ENCODE measurements around the gene KIRREL3.

The KIRREL3 gene

GRCh38 chr11:126790550-126791081, 210.0 kb downstream of the KIRREL3 start:
- Histone ChIP-seq H3K4me2 (ENCODE audit: low read length) (no peak overlapping the region), H3K79me2 (ENCODE audit: low read length) (no peaks in the 10 kb centered on the region), H3K36me3 (replicated peaks; ENCODE audit: low read depth, low read length) (no peaks in the 10 kb centered on the region), H3K9me3 (ENCODE audit: insufficient read depth, low read length) (no peaks in the 10 kb centered on the region), H4K20me1 (ENCODE audit: insufficient read depth, low read length) (no peaks in the 10 kb centered on the region), H3K4me1 (ENCODE audit: low read length) (no peaks in the 10 kb centered on the region), H3K4me3 (ENCODE audit: low read length) (no peak overlapping the region), H3K9ac (ENCODE audit: low read length) (no peak overlapping the region), H2AFZ (ENCODE audit: low read depth, low read length) (no peak overlapping the region), H3K27me3 (ENCODE audit: low read depth, low read length) (peaks cover 25% of the 10 kb centered on the region), H3K27ac (ENCODE audit: low read length) (no peak overlapping the region)
- TF ChIP-seq CTCF (IDR thresholded peaks at IDR 0.05; ENCODE audit: low read depth, low read length) (no peak), EZH2phosphoT487 (IDR thresholded peaks at IDR 0.05; ENCODE audit: low read depth) (no peak)

GRCh38 chr11:126782810-126783209, 217.8 kb downstream of the KIRREL3 start:
- peaks cover 21% of the 10 kb centered on the region for H3K27me3 ChIP-seq (ENCODE audit: low read depth, low read length)
- H3K9me3 ChIP-seq (ENCODE audit: insufficient read depth, low read length) = no peaks in the 10 kb centered on the region
- no peaks in the 10 kb centered on the region for H3K4me1 ChIP-seq (ENCODE audit: low read length)
- no peak overlapping the region for H3K9ac ChIP-seq (ENCODE audit: low read length)
- H3K79me2 ChIP-seq (ENCODE audit: low read length) = no peaks in the 10 kb centered on the region
- no peak overlapping the region for H2AFZ ChIP-seq (ENCODE audit: low read depth, low read length)
- no peak overlapping the region for H3K4me3 ChIP-seq (ENCODE audit: low read length)
- TF ChIP-seq EZH2phosphoT487 (IDR thresholded peaks at IDR 0.05; ENCODE audit: low read depth) (no peak), CTCF (IDR thresholded peaks at IDR 0.05; ENCODE audit: low read depth, low read length) (no peak)
- H3K36me3 ChIP-seq (replicated peaks; ENCODE audit: low read depth, low read length) = no peaks in the 10 kb centered on the region
- no peak overlapping the region for H3K27ac ChIP-seq (ENCODE audit: low read length)
- H3K4me2 ChIP-seq (ENCODE audit: low read length) = no peak overlapping the region
- H4K20me1 ChIP-seq (ENCODE audit: insufficient read depth, low read length) = no peaks in the 10 kb centered on the region

- H3K27me3 ChIP-seq (ENCODE audit: low read depth, low read length) = peaks cover 23% of the 10 kb centered on the region
- H3K4me2 ChIP-seq (ENCODE audit: low read length) = no peak overlapping the region
- H3K36me3 ChIP-seq (replicated peaks; ENCODE audit: low read depth, low read length) = no peaks in the 10 kb centered on the region
- H2AFZ ChIP-seq (ENCODE audit: low read depth, low read length) = no peak overlapping the region
- H3K9me3 ChIP-seq (ENCODE audit: insufficient read depth, low read length) = no peaks in the 10 kb centered on the region
- TF ChIP-seq EZH2phosphoT487 (IDR thresholded peaks at IDR 0.05; ENCODE audit: low read depth) (no peak), CTCF (IDR thresholded peaks at IDR 0.05; ENCODE audit: low read depth, low read length) (no peak)
- no peak overlapping the region for H3K4me3 ChIP-seq (ENCODE audit: low read length)
- no peaks in the 10 kb centered on the region for H3K4me1 ChIP-seq (ENCODE audit: low read length)
- H3K79me2 ChIP-seq (ENCODE audit: low read length) = no peaks in the 10 kb centered on the region
- H3K27ac ChIP-seq (ENCODE audit: low read length) = no peak overlapping the region
- H4K20me1 ChIP-seq (ENCODE audit: insufficient read depth, low read length) = no peaks in the 10 kb centered on the region
- H3K9ac ChIP-seq (ENCODE audit: low read length) = no peak overlapping the region
These were observed 218.6 kb downstream of the KIRREL3 start for GRCh38 chr11:126781942-126782341.

GRCh38 chr11:126776119-126776518, 224.5 kb downstream of the KIRREL3 start:
- TF ChIP-seq EZH2phosphoT487 (IDR thresholded peaks at IDR 0.05; ENCODE audit: low read depth) = no peak
- no peak for TF ChIP-seq CTCF (IDR thresholded peaks at IDR 0.05; ENCODE audit: low read depth, low read length)
- H3K9ac ChIP-seq (ENCODE audit: low read length) = no peak overlapping the region
- H3K27me3 ChIP-seq (ENCODE audit: low read depth, low read length) = peaks cover 23% of the 10 kb centered on the region; the same call in 1 of the 2 replicates
- H3K4me2 ChIP-seq (ENCODE audit: low read length) = no peak overlapping the region
- no peak overlapping the region for H3K4me3 ChIP-seq (ENCODE audit: low read length)
- no peaks in the 10 kb centered on the region for H4K20me1 ChIP-seq (ENCODE audit: insufficient read depth, low read length)
- H3K9me3 ChIP-seq (ENCODE audit: insufficient read depth, low read length) = no peaks in the 10 kb centered on the region
- no peaks in the 10 kb centered on the region for H3K36me3 ChIP-seq (replicated peaks; ENCODE audit: low read depth, low read length)
- no peaks in the 10 kb centered on the region for H3K79me2 ChIP-seq (ENCODE audit: low read length)
- no peaks in the 10 kb centered on the region for H3K4me1 ChIP-seq (ENCODE audit: low read length)
- H2AFZ ChIP-seq (ENCODE audit: low read depth, low read length) = no peak overlapping the region
- H3K27ac ChIP-seq (ENCODE audit: low read length) = no peak overlapping the region
